GM06990 (cell line): ENCODE data around the gene WDR7.

ENCODE experiments used
- DNase-seq: peaks from one replicate; pipeline ENCODE4 v3.0.0-alpha.2; 2011; ENCODE audit not compliant: insufficient read length; ENCODE audit errors: extremely low read depth
- H3K27me3 ChIP-seq: replicated peaks from 2 replicates; pipeline ENCODE4 v1.6.0; 2011; ENCODE audit warnings: low read length; ENCODE audit not compliant: control insufficient read depth, insufficient read depth
- H3K36me3 ChIP-seq: 2 replicates; pipeline ENCODE4 v1.5.1; 2011; ENCODE audit warnings: low read length; ENCODE audit not compliant: control insufficient read depth, insufficient read depth
- H3K4me3 ChIP-seq: replicated peaks from 2 replicates; pipeline ENCODE4 v1.5.1; 2011; ENCODE audit warnings: low read depth, mild to moderate bottlenecking, control low read depth, low read length
- CTCF ChIP-seq: IDR thresholded peaks from 2 replicates; pipeline ENCODE4 v1.5.1; 2011; ENCODE audit warnings: low read length, control low read depth, mild to moderate bottlenecking, inconsistent platforms; ENCODE audit not compliant: insufficient read depth, poor library complexity, severe bottlenecking

Gene WDR7

GRCh38 chr18:56884511-56884910 lies 233.4 kb downstream of the WDR7 start:
- no peak for TF ChIP-seq CTCF
- no peak for DNase-seq

GRCh38 chr18:56888978-56889377 lies 237.8 kb downstream of the WDR7 start:
- no peak for TF ChIP-seq CTCF
- no peak for DNase-seq
- H3K4me3 ChIP-seq = no peak overlapping the region
- H3K27me3 ChIP-seq = no peaks in the 10 kb centered on the region
- no peaks in the 10 kb centered on the region for H3K36me3 ChIP-seq

More at GRCh38 chr18:56884511-56884910, 233.4 kb downstream of the WDR7 start:
- Histone ChIP-seq H3K36me3 (no peaks in the 10 kb centered on the region), H3K27me3 (no peaks in the 10 kb centered on the region), H3K4me3 (no peak overlapping the region)

- Histone ChIP-seq H3K36me3 (no peaks in the 10 kb centered on the region), H3K4me3 (no peak overlapping the region), H3K27me3 (no peaks in the 10 kb centered on the region)
- TF ChIP-seq CTCF = no peak
- no peak for DNase-seq
Measured at GRCh38 chr18:56889621-56890020, 238.5 kb downstream of the WDR7 start.

- Histone ChIP-seq H3K36me3 (no peaks in the 10 kb centered on the region), H3K27me3 (no peaks in the 10 kb centered on the region), H3K4me3 (no peak overlapping the region)
- no peak for TF ChIP-seq CTCF
- DNase-seq = no peak
Measured at GRCh38 chr18:56890632-56891031, 239.5 kb downstream of the WDR7 start.

GRCh38 chr18:56891116-56891515 lies 240.0 kb downstream of the WDR7 start:
- no peaks in the 10 kb centered on the region for H3K27me3 ChIP-seq
- H3K36me3 ChIP-seq = no peaks in the 10 kb centered on the region
- no peak for DNase-seq
- no peak for TF ChIP-seq CTCF
- no peak overlapping the region for H3K4me3 ChIP-seq

GRCh38 chr18:56891870-56892269 lies 240.7 kb downstream of the WDR7 start:
- TF ChIP-seq CTCF = no peak

More at GRCh38 chr18:56891870-56892269, 240.7 kb downstream of the WDR7 start:
- no peak overlapping the region for H3K4me3 ChIP-seq
- no peaks in the 10 kb centered on the region for H3K27me3 ChIP-seq
- H3K36me3 ChIP-seq = no peaks in the 10 kb centered on the region
- DNase-seq = no peak
